Esophagus squamous epithelium (tissue), 5 donors: ENCODE results near the gene EVPL. TPM values are rescaled to one million over a fixed set of nuclear protein-coding genes. Genes with fewer than 3 reads are reported as not detected.
A peak's percentile ranks its signal among the peaks of the same experiment; 100 is the strongest.
"Not testable (repeated sequence)": the region's sequence is repeated elsewhere in the genome, so short reads cannot be mapped to it uniquely, and the experiment has no call there.

ENCODE experiments used
- DNase-seq: peaks from one replicate; lab custom pipeline; 2025; lab: John Stamatoyannopoulos, UW
- H3K27ac ChIP-seq, 4 donors: fragments of 200-600 bp; sonication (generic); one replicate each; pipeline ENCODE4 v1.5.1; 2016 to 2019; ENCODE audit warnings: mild to moderate bottlenecking in 1 of 4
- H3K27me3 ChIP-seq, 4 donors: fragments of 200-600 bp; sonication (generic); 1 replicate in 3 of 4; 2 replicates in 1 of 4; pipeline versions ENCODE4 v1.5.1 to v1.6.0; 2017 to 2021; ENCODE audit warnings: antibody characterized with exemption in 1 of 4
- H3K36me3 ChIP-seq, 3 donors: fragments of 200-600 bp; sonication (generic); one replicate each; pipeline ENCODE4 v1.5.1; 2016 to 2019
- H3K4me1 ChIP-seq, 3 donors: fragments of 200-600 bp; sonication (generic); one replicate each; pipeline ENCODE4 v1.5.1; 2017 to 2019
- H3K4me3 ChIP-seq, 4 donors: fragments of 200-600 bp; sonication (generic); 1 replicate in 3 of 4; 2 replicates in 1 of 4; pipeline ENCODE4 v1.5.1; 2016 to 2019; ENCODE audit warnings: mild to moderate bottlenecking in 2 of 4, moderate library complexity in 1 of 4
- H3K9me3 ChIP-seq, 3 donors: fragments of 200-600 bp; sonication (generic); one replicate each; pipeline ENCODE4 v1.5.1; 2016 to 2019
- POLR2A ChIP-seq, 4 donors: fragments of 450-650 bp; IDR thresholded peaks; one replicate each; pipeline ENCODE4 v1.6.1; 2017; ENCODE audit warnings: antibody characterized with exemption in 4 of 4, mild to moderate bottlenecking in 4 of 4, moderate library complexity in 3 of 4
- WGBS, 2 donors: methylation state at CpG; one replicate each; pipeline ENCODE4 v1.1.5; 2018; 5-methylcytosine and 5-hydroxymethylcytosine counted together
- intact Hi-C: fragments of 100-400 bp; cut with DNase I; formaldehyde crosslinking; loops from one replicate; pipeline ENCODE4 v1.15.0; 2022
- total RNA-seq, 4 donors: library from RNA; depleted of rRNA; stranded (reverse); fragments of >200 nt; gene quantifications; one replicate each; pipeline ENCODE4 v1.1.0, GENCODE V29; 2016
- TF ChIP-seq, protein P1 (sequence below), 6 experiments: fragments of 450-650 bp in 4 of 6; fragments of 200-600 bp in 2 of 6; sonication (generic) in 2 of 6; IDR thresholded peaks; one replicate each; pipeline ENCODE4 v1.5.1; 2016 to 2019; ENCODE audit warnings: antibody characterized with exemption in 6 of 6, mild to moderate bottlenecking in 4 of 6, moderate library complexity in 4 of 6
- donor health status: DM: yes; HTN: yes; CAD: no.

The EVPL gene
- total RNA-seq, 4 donors from 2014 or later: 132 to 604 (median 223) TPM

DNA sequence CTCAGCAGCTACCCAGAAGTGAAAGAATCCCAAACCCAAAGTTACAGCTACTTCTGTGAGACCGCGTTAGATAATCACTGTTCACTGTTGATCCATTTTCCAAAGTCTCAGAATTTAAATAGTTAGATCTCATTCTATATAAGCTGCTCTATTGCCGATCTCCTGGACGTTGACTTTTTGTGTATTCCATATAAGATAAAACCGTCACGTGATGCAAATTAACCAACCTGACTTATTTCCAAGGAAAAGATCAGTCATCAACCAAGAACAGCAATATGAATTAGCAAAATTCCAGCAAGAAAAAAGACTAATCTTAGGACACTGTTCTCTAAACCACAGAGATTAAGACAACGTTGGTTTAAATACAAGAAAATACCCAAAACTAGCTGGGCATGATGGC, 56.5 kb downstream of the EVPL start:
- Histone ChIP-seq H3K4me3 (no peak overlapping the region), H3K36me3 (peaks cover 0 to 74% (median 0%) of the 10 kb centered on the region in 3 donors), H3K4me1 (peaks cover 0 to 7% (median 2%) of the 10 kb centered on the region in 3 donors), H3K9me3 (no peaks in the 10 kb centered on the region), H3K27me3 (no peaks in the 10 kb centered on the region), H3K27ac (peak overlapping the region in 2 of 4 donors; percentile 29 to 50)
- intact Hi-C loops: no loop called here
- 81 to 92% methylated on average over 7 of the region's 7 CpGs for WGBS, 2 donors
- no peak for DNase-seq
- TF ChIP-seq POLR2A (IDR thresholded peaks at IDR 0.05): no peak
- TF ChIP-seq, protein P1, sequence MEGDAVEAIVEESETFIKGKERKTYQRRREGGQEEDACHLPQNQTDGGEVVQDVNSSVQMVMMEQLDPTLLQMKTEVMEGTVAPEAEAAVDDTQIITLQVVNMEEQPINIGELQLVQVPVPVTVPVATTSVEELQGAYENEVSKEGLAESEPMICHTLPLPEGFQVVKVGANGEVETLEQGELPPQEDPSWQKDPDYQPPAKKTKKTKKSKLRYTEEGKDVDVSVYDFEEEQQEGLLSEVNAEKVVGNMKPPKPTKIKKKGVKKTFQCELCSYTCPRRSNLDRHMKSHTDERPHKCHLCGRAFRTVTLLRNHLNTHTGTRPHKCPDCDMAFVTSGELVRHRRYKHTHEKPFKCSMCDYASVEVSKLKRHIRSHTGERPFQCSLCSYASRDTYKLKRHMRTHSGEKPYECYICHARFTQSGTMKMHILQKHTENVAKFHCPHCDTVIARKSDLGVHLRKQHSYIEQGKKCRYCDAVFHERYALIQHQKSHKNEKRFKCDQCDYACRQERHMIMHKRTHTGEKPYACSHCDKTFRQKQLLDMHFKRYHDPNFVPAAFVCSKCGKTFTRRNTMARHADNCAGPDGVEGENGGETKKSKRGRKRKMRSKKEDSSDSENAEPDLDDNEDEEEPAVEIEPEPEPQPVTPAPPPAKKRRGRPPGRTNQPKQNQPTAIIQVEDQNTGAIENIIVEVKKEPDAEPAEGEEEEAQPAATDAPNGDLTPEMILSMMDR (IDR thresholded peaks at IDR 0.05): no peak

GRCh38 chr17:75970011-75970523, 57.0 kb downstream of the EVPL start:
- H3K36me3 ChIP-seq: peaks cover 0 to 77% (median 0%) of the 10 kb centered on the region in 3 donors
- TF ChIP-seq POLR2A (IDR thresholded peaks at IDR 0.05): no peak
- TF ChIP-seq, protein P1 (IDR thresholded peaks at IDR 0.05): no peak
- H3K9me3 ChIP-seq: no peaks in the 10 kb centered on the region
- 61 to 65% methylated on average over 3 to 4 of the region's 4 CpGs for WGBS, 2 donors
- no peaks in the 10 kb centered on the region for H3K27me3 ChIP-seq
- H3K4me3 ChIP-seq: no peak overlapping the region
- DNase-seq: no peak
- intact Hi-C loops: no loop called here
- H3K27ac ChIP-seq: peak overlapping the region in 2 of 4 donors; percentile 29 to 50
- H3K4me1 ChIP-seq: peaks cover 0 to 1% (median 0%) of the 10 kb centered on the region in 3 donors

DNA sequence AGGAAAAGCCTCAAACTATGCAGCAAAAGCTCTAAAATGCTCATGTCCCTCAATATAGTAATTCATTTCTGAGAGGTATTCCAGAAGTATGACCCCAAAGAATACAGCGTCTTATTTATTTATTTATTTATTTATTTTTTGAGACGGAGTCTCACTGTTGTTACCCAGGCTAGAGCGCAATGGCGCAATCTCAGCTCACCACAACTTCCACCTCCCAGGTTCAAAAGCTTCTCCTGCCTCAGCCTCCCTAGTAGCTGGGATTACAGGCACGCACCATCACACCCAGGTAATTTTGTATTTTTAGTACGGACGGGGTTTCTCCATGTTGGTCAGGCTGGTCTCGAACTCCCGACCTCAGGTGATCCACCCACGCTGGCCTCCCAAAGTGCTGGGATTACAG, 58.1 kb downstream of the EVPL start:
- H3K9me3 ChIP-seq, H3K4me3 ChIP-seq, H3K27ac ChIP-seq, H3K27me3 ChIP-seq, intact Hi-C loops, H3K4me1 ChIP-seq, DNase-seq: not testable (repeated sequence)
- WGBS, 2 donors: 98% methylated on average over 8 to 10 of the region's 10 CpGs
- peaks cover 0 to 77% (median 0%) of the 10 kb centered on the region in 3 donors for H3K36me3 ChIP-seq

DNA sequence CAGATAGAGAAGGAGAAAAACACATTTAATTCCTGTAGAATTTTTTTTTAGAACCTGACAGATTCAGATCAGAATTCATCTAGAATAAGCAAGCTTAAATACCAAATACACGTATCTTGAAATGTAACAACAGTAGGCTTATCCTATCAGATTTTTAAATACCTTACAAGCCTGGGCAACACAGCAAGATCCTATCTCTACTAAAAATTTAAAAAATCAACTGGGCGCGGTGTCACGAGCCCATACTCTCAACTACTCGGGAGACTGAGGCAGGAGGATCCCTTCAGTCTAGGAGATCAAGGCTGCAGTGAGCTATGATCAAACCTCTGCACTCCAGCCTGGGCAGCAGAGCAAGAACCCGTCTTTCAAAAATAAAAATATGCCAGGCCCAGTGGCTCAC, 61.6 kb downstream of the EVPL start:
- TF ChIP-seq, protein P1 (IDR thresholded peaks at IDR 0.05): no peak
- TF ChIP-seq POLR2A (IDR thresholded peaks at IDR 0.05): no peak
- intact Hi-C loops: no loop called here
- H3K36me3 ChIP-seq: peaks cover 0 to 68% (median 0%) of the 10 kb centered on the region in 3 donors
- no peaks in the 10 kb centered on the region for H3K9me3 ChIP-seq
- peaks cover 0 to 3% (median 0%) of the 10 kb centered on the region in 3 donors for H3K4me1 ChIP-seq
- no peak for DNase-seq
- no peak overlapping the region for H3K27ac ChIP-seq
- no peak overlapping the region for H3K4me3 ChIP-seq
- WGBS, 2 donors: 85 to 88% methylated on average over 6 of the region's 6 CpGs
- no peaks in the 10 kb centered on the region for H3K27me3 ChIP-seq

DNA sequence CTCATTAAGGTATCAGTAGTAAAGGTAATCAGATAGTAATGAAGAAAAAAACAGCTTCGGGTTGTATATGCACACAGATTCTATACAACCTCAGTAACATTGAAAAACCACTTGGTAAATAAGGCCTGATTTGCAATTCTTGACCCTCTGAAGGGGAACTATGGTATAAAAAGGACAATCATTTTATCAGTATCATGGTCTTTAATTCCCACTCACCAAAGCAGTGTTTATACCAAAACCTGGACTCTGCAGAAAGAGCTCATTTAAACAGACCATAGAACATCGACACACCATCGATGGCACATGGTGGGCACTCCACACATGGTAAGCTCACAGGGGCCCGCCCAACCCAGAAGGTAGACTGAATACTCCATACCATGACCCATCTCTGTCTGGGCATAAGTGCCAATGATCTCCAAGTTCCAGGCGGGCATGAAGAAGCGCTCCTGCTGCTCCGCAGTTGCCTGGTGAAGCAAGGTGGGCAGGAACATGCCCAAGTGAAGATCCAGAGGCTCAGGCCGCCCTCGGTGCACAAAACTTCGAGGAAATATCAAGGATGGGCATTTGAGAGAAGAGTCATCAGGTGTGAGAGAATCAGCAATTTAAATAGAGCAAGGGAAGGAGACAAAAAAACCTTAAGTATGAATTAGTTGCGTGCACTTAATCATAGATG, 67.1 kb downstream of the EVPL start:
- Histone ChIP-seq H3K9me3 (no peaks in the 10 kb centered on the region), H3K4me1 (peaks cover 0 to 3% (median 0%) of the 10 kb centered on the region in 3 donors), H3K27ac (no peak overlapping the region), H3K4me3 (no peak overlapping the region), H3K27me3 (no peaks in the 10 kb centered on the region), H3K36me3 (peaks cover 12 to 75% (median 13%) of the 10 kb centered on the region in 3 donors)
- WGBS, 2 donors: 88 to 93% methylated on average over 11 of the region's 11 CpGs
- intact Hi-C loops: no loop called here
- no peak for TF ChIP-seq POLR2A (IDR thresholded peaks at IDR 0.05)
- no peak for DNase-seq

- TF ChIP-seq, protein P1 (IDR thresholded peaks at IDR 0.05): no peak
- no peak for TF ChIP-seq POLR2A (IDR thresholded peaks at IDR 0.05)
- Histone ChIP-seq H3K36me3 (peaks cover 17 to 77% (median 18%) of the 10 kb centered on the region in 3 donors), H3K4me1 (peaks cover 0 to 3% (median 0%) of the 10 kb centered on the region in 3 donors), H3K9me3 (no peaks in the 10 kb centered on the region), H3K4me3 (no peak overlapping the region), H3K27ac (no peak overlapping the region), H3K27me3 (no peaks in the 10 kb centered on the region)
- WGBS, 2 donors: 69 to 75% methylated on average over 8 of the region's 8 CpGs
- intact Hi-C loops: no loop called here
- DNase-seq: no peak
These were observed 67.9 kb downstream of the EVPL start for GRCh38 chr17:75959051-75959838.
